GM10266 (cell line): ENCODE data around the gene PHF21B.

ENCODE experiments used
- DNase-seq: peaks from one replicate; pipeline ENCODE4 v3.0.0; 2012; ENCODE audit errors: extremely low spot score
- CTCF ChIP-seq: IDR thresholded peaks from 2 replicates; pipeline ENCODE4 v1.5.1; 2012; ENCODE audit warnings: mild to moderate bottlenecking, low read depth; ENCODE audit not compliant: control insufficient read depth, insufficient read depth; ENCODE audit errors: missing control alignments

The PHF21B gene

GRCh38 chr22:44870021-44870420 is 139.8 kb downstream of the PHF21B start:
- DNase-seq: no peak
- TF ChIP-seq CTCF: no peak

- no peak for DNase-seq
- no peak for TF ChIP-seq CTCF
Measured at GRCh38 chr22:44869196-44869595, 140.6 kb downstream of the PHF21B start.

GRCh38 chr22:44865193-44866057 is 144.4 kb downstream of the PHF21B start:
- no peak for TF ChIP-seq CTCF
- no peak for DNase-seq

GRCh38 chr22:44862981-44863860 is 146.6 kb downstream of the PHF21B start:
- no peak for DNase-seq
- TF ChIP-seq CTCF: no peak

GRCh38 chr22:44862281-44862680 is 147.5 kb downstream of the PHF21B start:
- DNase-seq: no peak
- TF ChIP-seq CTCF: no peak

- no peak for TF ChIP-seq CTCF
- DNase-seq: no peak
Measured at GRCh38 chr22:44861245-44861644, 148.6 kb downstream of the PHF21B start.

- no peak for DNase-seq
- TF ChIP-seq CTCF: no peak
Measured at GRCh38 chr22:44860311-44860710, 149.5 kb downstream of the PHF21B start.
